Measurements from ENCODE around the gene EFCAB7.

Gene EFCAB7, protein sequence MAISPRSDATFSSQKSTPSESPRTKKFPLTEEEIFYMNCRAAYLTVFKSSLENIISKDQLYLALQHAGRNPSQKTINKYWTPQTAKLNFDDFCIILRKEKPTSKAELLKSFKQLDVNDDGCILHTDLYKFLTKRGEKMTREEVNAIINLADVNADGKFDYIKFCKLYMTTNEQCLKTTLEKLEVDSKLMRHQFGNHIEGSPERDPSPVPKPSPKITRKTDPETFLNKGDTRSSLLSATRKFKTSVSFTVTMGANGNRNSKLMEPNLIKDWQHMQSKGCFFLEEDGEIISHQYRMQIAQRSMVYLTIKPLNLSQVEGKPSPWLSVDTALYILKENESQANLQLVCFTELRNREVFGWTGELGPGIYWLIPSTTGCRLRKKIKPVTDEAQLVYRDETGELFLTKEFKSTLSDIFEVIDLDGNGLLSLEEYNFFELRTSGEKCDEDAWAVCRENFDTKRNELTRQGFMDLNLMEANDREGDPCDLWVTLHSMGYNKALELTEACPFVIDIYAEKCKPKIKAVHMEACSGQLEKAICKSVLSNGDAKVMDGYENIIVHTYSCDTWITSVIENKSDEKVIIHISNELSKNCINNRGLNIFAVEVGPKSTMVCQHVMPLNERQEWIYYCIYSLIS

DNA sequence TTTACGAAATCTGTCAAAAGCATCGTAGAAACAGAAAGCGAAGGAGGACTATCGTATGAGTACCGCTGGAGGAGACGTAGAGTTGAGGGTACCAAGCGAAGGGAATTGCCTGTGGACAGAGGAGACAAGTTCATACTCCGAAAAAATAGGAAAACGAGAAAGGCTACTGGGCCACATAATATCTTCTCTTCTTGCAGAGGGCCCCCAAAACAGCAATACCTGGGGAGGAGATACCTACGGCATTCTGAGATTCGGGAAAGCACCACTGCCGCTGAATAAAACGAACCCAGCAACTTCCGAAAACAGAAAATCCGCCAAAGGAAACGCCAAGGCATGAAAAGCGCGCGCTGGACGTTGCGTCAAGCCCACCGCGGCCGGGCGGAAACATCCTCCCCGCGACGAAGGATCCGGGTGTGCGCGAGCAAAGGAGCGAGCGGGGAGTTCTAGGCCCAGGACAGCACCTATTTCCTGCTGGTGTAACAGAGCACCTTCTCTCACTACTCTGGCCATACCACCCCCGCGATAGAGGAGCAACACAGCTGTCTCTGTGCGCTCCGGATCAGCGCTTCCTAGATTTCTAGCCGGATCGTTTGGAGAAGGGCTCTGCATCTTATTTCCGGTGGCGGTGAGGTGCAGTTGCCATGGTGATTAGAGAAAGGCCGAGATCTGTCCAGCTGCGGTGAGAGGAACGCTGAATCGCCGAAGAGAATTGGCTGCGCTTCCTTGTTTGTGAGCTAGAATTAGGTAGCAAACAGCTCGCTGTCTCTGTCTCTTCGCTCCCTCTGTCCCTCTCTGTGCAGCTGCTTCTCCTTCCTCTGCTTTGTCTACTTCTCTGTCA, at the start of gene EFCAB7, which contains the start of gene ITGB3BP:
Gene EFCAB7, plus strand, starts transcription at position 635 of the 838 bp plus-strand sequence. CDS start 2,048 bp downstream, outside the sequence.
Gene ITGB3BP, minus strand, starts transcription at position 335 of the 838 bp plus-strand sequence. Its CDS starts 92 bp downstream, at position 243.
- DNase-seq: peak; percentile 93

DNA sequence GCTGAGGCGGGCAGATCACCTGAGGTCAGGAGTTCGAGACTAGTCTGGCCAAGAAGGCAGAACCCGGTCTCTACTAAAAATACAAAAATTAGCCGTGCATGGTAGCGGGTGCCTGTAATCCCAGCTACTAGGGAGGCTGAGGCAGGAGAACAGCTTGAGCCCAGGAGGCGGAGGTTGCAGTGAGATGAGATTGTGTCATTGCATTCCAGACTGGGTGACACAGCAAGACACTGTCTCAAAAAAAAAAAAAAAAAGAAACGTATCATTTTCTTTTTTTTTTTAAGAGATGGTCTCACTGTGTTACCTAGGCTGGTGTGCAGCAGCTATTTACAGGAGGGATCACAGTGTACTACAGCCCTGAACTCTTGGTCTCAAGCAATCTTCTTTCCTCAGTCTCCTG, 47.6 kb upstream of the EFCAB7 start:
- DNase-seq: no peak

DNA sequence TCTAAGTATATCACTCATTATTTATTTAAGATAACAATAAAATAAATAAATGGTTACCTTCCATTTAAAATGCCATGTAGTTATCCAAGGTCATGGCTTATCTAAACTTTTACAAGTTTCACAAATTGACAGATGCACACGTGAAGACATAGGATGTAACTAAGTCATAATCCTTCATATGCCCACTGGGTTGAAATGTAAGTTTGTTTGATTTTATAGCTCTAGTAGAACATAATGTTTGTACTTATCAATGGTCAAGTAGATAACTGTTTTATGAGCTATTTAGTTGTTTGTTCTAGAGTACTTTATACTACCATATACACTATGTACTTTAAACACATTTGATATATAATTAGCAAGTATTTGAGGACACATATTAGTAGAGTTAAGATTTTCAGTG, 43.3 kb upstream of the EFCAB7 start:
- no peak for DNase-seq

DNA sequence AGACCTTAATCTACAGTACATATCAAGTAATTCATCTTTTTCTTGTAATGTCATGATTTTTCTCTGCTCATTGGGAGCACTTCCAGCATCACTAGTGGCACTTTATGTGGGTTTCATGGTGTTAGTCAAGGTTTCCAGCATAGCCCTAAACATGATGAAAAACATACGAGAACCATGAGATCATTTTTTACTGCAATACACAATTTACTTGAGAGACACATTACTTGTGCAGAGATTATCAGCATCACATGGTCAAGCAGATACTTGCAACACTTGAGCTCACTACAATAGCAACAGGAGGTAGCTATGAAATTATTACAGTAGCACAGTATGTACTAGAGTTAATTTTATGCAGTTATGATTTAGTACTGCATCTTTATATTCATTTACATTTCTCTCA, 36.7 kb upstream of the EFCAB7 start:
- DNase-seq: no peak

DNA sequence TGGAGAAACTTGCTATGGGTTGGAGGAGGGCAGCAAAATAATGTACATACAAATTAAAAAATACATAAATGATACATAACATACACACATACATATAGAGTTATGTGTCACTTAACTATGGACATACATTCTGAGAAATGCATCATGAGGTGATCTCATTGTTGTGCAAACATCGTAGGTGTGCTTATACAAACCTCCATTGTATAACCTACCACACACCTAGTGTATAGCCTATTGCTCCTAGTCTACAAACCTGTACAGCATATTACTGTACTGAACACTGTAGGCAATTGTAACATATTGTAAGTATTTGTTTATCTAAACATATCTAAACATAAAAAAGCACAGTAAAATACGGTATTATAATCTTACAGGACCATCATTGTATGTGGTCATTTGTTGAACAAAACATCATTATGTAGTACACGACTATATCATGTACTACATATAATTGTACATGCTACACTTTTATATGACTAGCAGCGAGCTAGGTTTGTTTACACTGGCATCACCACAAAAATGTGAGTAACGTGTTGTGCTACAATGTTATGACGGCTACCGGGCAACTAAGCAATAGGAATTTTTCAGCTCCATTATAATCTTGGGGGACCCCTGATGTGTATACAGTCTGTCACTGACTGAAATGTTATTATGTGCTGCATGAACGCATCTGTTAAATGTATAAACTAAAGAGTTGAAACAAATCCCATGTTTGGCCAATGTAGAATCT, 35.8 kb upstream of the EFCAB7 start:
- DNase-seq: no peak

DNA sequence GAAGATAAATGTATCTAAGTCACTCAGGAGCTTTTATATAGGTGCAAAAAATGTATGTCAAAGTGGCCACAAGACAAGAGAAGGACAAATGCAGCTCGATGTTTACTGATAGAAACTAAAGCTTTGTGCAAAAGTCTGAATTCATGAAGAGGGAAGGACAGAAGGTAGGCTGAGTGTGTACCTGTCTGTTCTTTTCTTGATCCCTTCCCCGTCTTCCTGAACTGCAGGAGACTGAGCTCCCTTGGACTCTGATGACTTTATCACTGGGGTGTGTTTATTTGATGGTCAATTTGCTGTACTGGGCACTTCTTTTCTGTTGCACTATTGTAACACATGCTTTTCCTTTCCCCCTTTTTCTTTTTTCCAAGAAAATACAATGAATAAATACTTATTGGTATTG, 25.7 kb upstream of the EFCAB7 start:
- DNase-seq: no peak

DNA sequence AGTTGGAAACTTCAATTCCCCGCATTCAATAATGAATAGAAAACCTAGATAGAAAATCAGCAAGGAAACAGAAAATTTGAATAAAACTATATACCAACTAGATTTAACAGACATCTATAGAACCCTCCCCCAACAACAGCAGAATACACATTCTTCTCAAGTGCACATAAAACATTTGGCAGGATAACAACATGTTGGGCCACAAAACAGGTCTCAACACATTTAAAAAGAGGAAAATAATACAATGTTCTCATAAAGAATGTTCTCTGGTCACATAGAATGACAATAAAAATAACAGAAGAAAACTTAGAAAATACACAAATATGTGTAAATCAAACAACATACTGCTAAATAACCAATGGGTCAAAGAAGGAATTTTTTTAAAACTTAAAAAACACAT, 25.2 kb upstream of the EFCAB7 start:
- DNase-seq: no peak

DNA sequence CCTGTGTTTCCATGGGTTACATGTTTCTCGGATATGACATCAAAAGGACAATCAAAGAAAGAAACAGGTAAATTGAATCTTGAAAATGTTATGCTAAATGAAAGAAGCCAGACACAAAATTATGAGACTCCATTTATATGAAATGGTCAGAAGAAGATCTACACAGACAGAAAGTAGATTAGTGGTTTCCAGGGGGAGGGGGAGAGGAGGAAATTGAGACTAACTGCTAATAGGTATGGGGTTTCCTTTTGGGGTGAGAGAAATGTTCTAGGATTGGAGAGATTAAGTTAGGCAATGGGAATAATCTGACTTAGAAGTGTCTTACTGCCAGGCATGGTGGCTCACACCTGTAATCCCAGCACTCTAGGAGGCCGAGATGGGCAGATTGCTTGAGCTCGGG, 22.1 kb upstream of the EFCAB7 start:
- DNase-seq: no peak

DNA sequence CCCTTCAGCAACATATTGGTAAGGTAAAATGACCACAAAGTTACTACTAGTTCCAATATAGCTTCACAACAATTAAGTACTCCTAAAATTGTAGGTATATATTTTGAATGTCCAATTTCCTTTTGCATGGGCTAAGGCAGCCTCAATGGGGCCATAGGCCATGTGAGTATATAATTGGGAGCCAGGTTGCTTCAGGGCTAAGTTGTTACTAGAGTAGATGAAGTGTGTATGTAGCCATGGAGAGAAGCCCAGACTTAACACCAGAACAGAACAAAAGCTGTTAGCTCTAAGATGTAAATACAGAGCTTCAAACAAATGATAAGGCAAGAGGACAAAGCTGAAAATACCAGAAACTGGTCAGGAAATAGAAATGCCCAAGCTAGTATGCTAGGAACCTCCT, 16.5 kb upstream of the EFCAB7 start:
- DNase-seq: no peak

DNA sequence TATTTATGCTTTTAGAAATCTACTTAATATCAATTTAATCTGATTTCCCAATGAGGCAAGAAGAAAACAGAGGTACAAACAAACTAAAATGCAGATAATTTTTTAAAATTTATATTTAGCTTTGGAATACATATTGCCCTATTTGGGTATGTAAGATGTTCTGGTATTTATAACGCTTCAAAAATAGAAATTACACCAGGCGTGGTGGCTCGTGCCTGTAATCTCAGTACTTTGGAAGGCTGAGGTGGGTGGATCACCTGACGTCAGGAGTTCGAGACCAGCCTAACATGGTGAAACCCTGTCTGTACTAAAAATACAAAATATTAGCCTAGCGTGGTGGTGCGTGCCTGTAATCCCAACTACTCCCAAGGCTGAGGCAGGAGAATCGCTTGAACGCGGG, 13.6 kb upstream of the EFCAB7 start:
- no peak for DNase-seq

DNA sequence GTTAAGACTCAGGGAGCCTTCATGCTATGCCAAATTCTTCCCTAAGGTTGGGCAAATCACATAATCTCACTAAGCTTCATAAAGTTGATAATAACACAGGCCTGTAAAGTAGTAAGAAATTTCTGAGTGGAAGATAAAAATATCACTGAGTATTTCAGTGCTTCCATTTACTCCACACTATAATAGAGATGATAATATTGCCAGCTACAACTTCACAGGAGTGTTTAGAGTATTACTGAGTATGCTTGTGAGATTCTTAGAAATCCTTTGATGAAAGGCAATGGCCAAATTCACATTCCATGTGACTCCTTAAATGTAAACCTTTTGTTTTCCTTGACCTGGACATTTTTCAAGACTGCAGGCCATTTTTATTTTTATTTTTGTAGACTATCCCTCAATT, 10.7 kb upstream of the EFCAB7 start:
- DNase-seq: no peak

DNA sequence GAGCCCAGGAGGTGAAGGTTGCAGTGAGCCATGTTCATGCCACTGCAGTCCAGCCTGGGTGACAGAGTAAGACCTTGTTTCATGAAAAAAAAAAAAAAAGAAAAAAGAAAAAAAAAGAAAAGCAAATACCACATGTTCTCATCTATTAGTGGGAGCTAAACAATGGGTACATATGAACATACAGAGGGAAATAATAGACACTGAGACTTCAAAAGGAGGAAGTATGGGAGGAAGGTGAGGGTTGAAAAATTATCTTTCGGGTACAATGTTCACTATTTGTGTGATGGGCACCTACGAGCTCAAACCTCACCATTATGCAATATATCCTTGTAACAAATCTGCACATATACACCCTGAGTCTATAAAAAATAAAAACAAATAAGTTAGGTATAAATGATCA, 6.7 kb upstream of the EFCAB7 start:
- DNase-seq: no peak

DNA sequence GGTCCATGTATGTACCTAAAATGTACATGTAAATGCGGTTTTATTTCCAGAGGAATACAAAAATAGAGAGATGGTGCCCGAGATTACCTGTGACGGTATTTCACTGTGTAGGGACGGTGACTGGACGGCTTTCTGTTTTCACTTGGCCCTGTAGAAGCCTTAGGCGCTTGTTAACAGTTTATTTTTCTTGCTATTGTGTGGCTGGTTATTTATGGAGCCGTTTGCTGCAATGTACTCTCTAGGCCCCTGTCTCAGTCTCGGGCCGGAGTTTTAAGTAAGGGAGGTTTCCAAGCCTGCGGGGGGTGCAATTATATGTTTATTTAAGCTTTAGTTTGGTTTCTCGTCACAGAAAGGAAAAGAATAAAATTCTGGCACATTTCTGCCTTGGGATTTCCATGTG, 413 bp downstream of the EFCAB7 start:
- DNase-seq: no peak

DNA sequence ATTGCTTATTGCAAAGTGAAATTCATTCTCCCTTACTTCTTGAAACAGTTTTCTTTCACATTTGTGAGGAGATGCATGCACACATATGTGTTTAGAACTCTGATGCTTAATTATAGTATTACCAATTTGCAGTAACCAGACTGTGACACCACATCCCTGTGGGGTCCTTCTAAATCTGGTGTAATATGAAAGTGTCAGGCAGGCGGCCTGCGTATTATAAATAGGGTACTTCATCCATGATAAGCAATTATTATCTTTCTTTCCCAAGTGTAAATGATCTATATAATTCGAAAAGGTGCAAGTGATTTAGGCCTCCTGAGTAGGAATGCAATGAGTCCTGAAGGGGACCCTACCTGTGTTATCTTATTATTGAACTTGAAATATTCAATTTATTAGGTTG, 876 bp downstream of the EFCAB7 start:
- DNase-seq: no peak

DNA sequence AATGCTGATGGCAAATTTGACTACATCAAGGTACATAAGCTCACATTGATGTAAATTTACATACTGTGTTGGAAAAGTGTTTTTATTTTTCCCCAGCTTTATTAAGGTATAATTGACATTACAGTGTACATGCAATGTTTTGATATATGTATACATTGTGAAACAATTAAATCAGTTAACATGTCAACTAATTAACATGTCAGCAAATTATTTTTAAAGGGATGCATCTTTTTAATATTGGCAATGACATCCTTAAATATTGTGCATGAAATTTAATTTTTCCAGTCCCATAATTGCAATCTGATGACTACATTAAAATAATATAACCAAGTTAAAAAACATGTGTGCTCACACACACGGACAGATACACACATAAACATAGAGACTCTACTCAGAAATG, 9.4 kb downstream of the EFCAB7 start:
- no peak for DNase-seq

DNA sequence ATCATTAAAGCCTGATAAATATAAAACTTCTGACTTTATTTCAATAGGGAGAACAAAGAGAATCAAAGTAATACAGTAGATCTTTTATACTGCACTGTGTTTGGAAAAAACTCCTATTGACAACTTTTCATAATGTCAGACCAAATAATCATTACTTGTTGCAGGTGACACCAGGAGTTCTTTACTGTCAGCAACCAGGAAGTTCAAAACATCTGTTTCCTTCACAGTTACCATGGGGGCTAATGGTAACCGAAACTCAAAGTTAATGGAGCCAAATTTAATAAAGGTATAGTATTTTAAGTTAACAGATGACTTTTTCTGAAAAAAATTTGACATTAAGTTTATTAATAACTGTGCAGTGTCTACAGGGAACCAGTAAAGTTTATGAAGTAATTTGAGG, 10.6 kb downstream of the EFCAB7 start:
- no peak for DNase-seq

DNA sequence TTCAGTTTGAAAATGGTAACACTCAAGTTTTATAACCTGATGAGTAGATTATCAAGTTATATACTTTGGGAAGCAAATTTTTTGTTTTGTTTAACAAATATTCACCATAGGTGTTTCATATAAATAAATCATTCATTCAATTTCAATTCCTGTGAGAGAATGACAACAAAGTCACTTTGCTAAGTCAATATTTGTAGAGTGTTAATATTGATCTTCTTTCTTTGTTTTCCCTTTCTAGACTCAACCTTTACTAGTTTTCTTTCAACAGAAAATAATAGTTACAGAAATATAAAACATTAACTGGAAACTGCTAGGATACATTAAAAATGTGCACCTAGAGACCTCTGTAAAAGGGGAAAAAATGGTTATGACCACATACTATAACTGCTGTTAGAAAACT, 11.1 kb downstream of the EFCAB7 start:
- DNase-seq: no peak

DNA sequence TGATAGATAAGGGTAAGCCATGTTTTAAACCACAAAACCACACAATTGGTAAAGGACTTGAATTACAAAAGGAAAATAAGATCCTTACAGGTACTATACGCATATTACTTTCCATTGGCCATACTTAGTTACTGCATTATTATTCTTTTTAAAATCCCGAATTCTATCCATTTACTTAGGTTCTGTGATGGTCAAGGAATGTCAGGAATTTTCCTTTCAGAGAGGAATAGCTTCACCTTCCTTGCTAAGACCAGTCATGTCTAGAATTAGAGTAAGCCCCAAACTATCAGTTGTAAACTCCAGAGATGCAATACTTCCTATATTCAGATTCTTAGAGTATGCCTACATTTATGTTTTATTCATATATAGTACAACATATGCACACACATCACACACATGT, 13.7 kb downstream of the EFCAB7 start:
- no peak for DNase-seq

DNA sequence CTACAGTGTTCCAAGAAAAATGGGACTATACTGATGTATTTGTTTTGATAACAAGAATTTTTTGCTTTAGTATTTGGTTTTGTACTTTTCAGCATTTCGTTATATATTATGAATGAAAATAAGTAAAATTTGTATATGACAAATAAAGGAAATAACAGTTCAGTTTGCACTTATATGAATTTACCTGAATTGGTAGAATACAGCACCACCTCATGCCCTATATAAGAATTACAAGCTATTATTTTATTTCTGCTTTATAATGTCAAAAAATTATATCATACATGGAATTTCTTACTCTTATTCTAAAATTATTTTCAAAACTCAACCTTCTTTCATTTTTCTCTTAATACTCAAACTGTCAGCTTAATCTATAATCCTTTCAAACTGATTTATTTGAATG, 14.6 kb downstream of the EFCAB7 start:
- no peak for DNase-seq

DNA sequence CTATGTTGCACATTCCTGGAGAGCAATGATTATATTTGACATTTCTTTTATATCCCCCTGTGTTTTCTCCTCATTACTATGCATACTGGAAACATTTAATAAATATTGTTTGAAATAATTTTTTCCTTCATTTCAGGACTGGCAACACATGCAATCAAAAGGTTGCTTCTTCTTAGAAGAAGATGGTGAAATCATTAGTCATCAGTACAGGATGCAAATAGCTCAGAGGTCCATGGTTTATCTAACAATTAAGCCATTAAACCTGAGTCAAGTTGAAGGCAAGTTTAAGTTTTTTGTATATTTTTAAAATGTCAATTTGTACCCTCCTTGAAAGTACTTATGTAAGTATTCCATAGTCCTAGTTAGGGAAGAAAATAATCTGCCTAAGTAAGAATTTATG, 22.5 kb downstream of the EFCAB7 start:
- DNase-seq: no peak

DNA sequence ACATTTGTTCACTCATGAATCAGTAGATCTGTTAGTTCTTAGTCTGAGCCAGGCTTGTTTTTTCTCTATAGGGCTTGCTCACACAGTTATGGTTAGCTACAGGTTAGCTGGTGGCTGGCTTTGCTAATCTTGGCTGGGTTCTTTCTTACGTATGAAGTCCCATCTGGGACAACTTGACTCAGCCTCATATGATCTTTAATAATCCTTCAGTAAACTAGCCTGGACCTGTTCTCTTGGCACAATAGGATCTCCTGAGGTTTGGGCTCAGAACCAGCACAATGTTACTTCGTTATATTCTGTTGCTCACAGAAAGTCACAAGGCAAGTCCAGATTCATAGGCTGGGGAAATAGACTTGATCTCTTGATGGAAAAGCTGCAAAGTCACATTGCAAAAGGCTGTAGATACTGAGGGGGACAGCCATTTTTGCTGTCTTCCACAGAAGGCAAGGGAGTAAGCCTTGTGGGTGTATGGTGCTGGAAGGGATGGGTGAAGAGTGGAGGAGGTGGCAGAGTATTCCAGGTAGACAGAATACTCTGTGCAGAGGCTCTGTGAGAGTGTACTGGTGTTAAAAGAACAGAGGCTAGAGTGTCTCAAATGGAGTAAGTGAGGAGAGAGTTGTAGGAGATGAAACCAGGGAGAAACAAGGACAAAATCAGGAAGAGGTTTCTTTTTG, 24.4 kb downstream of the EFCAB7 start:
- DNase-seq: no peak

DNA sequence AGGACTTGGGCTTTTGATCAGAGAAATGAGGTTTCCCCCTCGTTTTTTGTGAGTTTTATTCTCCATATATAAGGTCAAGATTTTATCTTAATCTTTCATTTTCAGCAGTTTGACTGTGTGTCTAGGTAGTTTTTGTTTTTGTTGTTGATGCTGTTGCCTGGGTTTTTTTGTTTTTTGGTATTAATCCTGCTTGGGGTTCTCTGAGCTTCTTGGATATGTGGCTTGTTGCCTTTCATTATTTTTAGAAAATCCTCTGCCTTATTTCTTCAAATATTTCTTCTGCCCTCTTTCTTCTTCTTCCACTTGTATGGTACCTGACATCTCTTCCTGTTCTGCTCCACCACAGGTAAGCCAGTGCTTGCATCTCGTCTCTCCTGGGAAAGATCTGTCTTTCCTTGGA, 25.0 kb downstream of the EFCAB7 start:
- no peak for DNase-seq

Data from DMS79 treated with DMSO at 0.1 percent for 48 hours (cell line).